ENCODE measurements around the gene TIAM1. TPM values are rescaled to one million over a fixed set of nuclear protein-coding genes. Genes with fewer than 3 reads are reported as not detected.

The TIAM1 gene
- 2.7 TPM for total RNA-seq

- no peaks in the 10 kb centered on the region for H3K4me1 ChIP-seq
- DNase-seq (ENCODE audit: low spot score in 2 of 2): peak in 1 of 2 donors; percentile 69
- no peaks in the 10 kb centered on the region for H3K36me3 ChIP-seq
- H3K27ac ChIP-seq: no peak within 1 kb of the TSS
- no peaks in the 10 kb centered on the region for H3K27me3 ChIP-seq
- no peak for TF ChIP-seq CTCF (IDR thresholded peaks at IDR 0.05)
- intact Hi-C loops (cut with DNase I): no loop called here
- H3K4me3 ChIP-seq: peak within 1 kb of the TSS; percentile 33 to 45
- H3K9me3 ChIP-seq: no peaks in the 10 kb centered on the region
Observed at GRCh38 chr21:31343680-31344480, at the start of gene TIAM1. TIAM1 (minus strand) TSS chr21:31344261; CDS start chr21:31266972, 77,289 bp downstream.

- no peak overlapping the region for H3K27ac ChIP-seq
- H3K9me3 ChIP-seq: no peaks in the 10 kb centered on the region
- H3K4me3 ChIP-seq: no peak overlapping the region
- no peak for DNase-seq (ENCODE audit: low spot score in 2 of 2)
- H3K27me3 ChIP-seq: no peaks in the 10 kb centered on the region
- intact Hi-C loops (cut with DNase I): no loop called here
- H3K36me3 ChIP-seq: no peaks in the 10 kb centered on the region
- H3K4me1 ChIP-seq: no peaks in the 10 kb centered on the region
- no peak for TF ChIP-seq CTCF (IDR thresholded peaks at IDR 0.05)
Observed at GRCh38 chr21:31387560-31388186, 43.6 kb upstream of the TIAM1 start.

GRCh38 chr21:31386006-31386405 is 41.9 kb upstream of the TIAM1 start:
- Histone ChIP-seq H3K27me3 (no peaks in the 10 kb centered on the region), H3K27ac (no peak overlapping the region), H3K4me3 (no peak overlapping the region), H3K9me3 (no peaks in the 10 kb centered on the region), H3K36me3 (no peaks in the 10 kb centered on the region), H3K4me1 (no peaks in the 10 kb centered on the region)
- no peak for DNase-seq (ENCODE audit: low spot score in 2 of 2)
- intact Hi-C loops (cut with DNase I): no loop called here
- TF ChIP-seq CTCF (IDR thresholded peaks at IDR 0.05): no peak

GRCh38 chr21:31383770-31384169 is 39.7 kb upstream of the TIAM1 start:
- Histone ChIP-seq H3K4me3 (no peak overlapping the region), H3K36me3 (no peaks in the 10 kb centered on the region), H3K4me1 (no peaks in the 10 kb centered on the region), H3K9me3 (no peaks in the 10 kb centered on the region), H3K27me3 (no peaks in the 10 kb centered on the region), H3K27ac (no peak overlapping the region)
- no peak for TF ChIP-seq CTCF (IDR thresholded peaks at IDR 0.05)
- intact Hi-C loops (cut with DNase I): no loop called here
- no peak for DNase-seq (ENCODE audit: low spot score in 2 of 2)

GRCh38 chr21:31382060-31382459 is 38.0 kb upstream of the TIAM1 start:
- Histone ChIP-seq H3K4me3 (no peak overlapping the region), H3K27me3 (no peaks in the 10 kb centered on the region), H3K27ac (no peak overlapping the region), H3K36me3 (no peaks in the 10 kb centered on the region), H3K4me1 (no peaks in the 10 kb centered on the region), H3K9me3 (no peaks in the 10 kb centered on the region)
- intact Hi-C loops (cut with DNase I): no loop called here
- TF ChIP-seq CTCF (IDR thresholded peaks at IDR 0.05): no peak
- DNase-seq (ENCODE audit: low spot score in 2 of 2): no peak

Measured in ascending aorta (tissue), 2 donors.